NOMO-1 (cell line): ENCODE measurements around the gene ADAMTS13.
A peak's percentile ranks its signal among the peaks of the same experiment; 100 is the strongest.

Experiments
- DNase-seq, 2 experiments: peaks; one replicate each; lab custom pipeline; 2025; ENCODE audit not compliant: unreplicated experiment in 2 of 2; lab: John Stamatoyannopoulos, UW

ADAMTS13 gene

GRCh38 chr9:133485531-133486260 lies 63.5 kb downstream of the ADAMTS13 start:
- peak; percentile 51 to 55 for DNase-seq

- DNase-seq = no peak
Measured at GRCh38 chr9:133487331-133487725, 65.2 kb downstream of the ADAMTS13 start.

GRCh38 chr9:133488686-133489252 lies 66.6 kb downstream of the ADAMTS13 start:
- no peak for DNase-seq

- no peak for DNase-seq
Measured at GRCh38 chr9:133489253-133490190, 67.4 kb downstream of the ADAMTS13 start.

- DNase-seq = no peak
Measured at GRCh38 chr9:133490201-133490681, 68.1 kb downstream of the ADAMTS13 start.

GRCh38 chr9:133490865-133491655 lies 68.9 kb downstream of the ADAMTS13 start:
- no peak for DNase-seq

GRCh38 chr9:133491656-133491925 lies 69.4 kb downstream of the ADAMTS13 start:
- no peak for DNase-seq

- DNase-seq = no peak
Measured at GRCh38 chr9:133492061-133493021, 70.2 kb downstream of the ADAMTS13 start.

- DNase-seq = no peak
Measured at GRCh38 chr9:133493428-133493827, 71.3 kb downstream of the ADAMTS13 start.

- no peak for DNase-seq
Measured at GRCh38 chr9:133493845-133494540, 71.8 kb downstream of the ADAMTS13 start.

GRCh38 chr9:133494636-133495326 lies 72.6 kb downstream of the ADAMTS13 start:
- DNase-seq = no peak

GRCh38 chr9:133495327-133496293 lies 73.4 kb downstream of the ADAMTS13 start:
- DNase-seq = no peak

GRCh38 chr9:133496861-133497842 lies 75.0 kb downstream of the ADAMTS13 start:
- no peak for DNase-seq

- no peak for DNase-seq
Measured at GRCh38 chr9:133499132-133499891, 77.1 kb downstream of the ADAMTS13 start.

GRCh38 chr9:133499892-133500270 lies 77.7 kb downstream of the ADAMTS13 start:
- no peak for DNase-seq
